Measurements from ENCODE around the gene SFSWAP. TPM values are rescaled to one million over a fixed set of nuclear protein-coding genes. Genes with fewer than 3 reads are reported as not detected.

Gene SFSWAP
- total and polyA plus RNA-seq, 2 experiments from 2014 or later: 21.4 to 25.1 TPM

- Histone ChIP-seq H4K20me1 (ENCODE audit: insufficient read depth, poor library complexity, severe bottlenecking) (no peaks in the 10 kb centered on the region), H3K4me3 (no peak overlapping the region), H3K79me2 (no peaks in the 10 kb centered on the region), H3K27ac (no peak overlapping the region), H3K4me1 (ENCODE audit: insufficient read depth) (no peaks in the 10 kb centered on the region), H3K9me2 (replicated peaks; ENCODE audit: insufficient read depth) (no peaks in the 10 kb centered on the region), H3K4me2 (no peak overlapping the region), H2AFZ (no peak overlapping the region), H3K27me3 (no peaks in the 10 kb centered on the region), H3K36me3 (replicated peaks; ENCODE audit: insufficient read depth, low read depth) (no peaks in the 10 kb centered on the region), H3K9me3 (ENCODE audit: low read depth) (no peaks in the 10 kb centered on the region)
- DNase-seq (ENCODE audit: low spot score): no peak
- TF ChIP-seq CTCF (IDR thresholded peaks at IDR 0.05; ENCODE audit: poor library complexity) (no peak), EZH2 (IDR thresholded peaks at IDR 0.05; ENCODE audit: borderline replicate concordance) (no peak), EZH2phosphoT487 (IDR thresholded peaks at IDR 0.05; ENCODE audit: low read depth, severe bottlenecking, unreplicated experiment) (no peak)
- over 99% methylated on average over 21 of the region's 21 CpGs for WGBS (ENCODE audit: low lambda C conversion rate, missing lambda C conversion rate)
Observed at GRCh38 chr12:131732996-131733615, 22.2 kb downstream of the SFSWAP start.

DNA sequence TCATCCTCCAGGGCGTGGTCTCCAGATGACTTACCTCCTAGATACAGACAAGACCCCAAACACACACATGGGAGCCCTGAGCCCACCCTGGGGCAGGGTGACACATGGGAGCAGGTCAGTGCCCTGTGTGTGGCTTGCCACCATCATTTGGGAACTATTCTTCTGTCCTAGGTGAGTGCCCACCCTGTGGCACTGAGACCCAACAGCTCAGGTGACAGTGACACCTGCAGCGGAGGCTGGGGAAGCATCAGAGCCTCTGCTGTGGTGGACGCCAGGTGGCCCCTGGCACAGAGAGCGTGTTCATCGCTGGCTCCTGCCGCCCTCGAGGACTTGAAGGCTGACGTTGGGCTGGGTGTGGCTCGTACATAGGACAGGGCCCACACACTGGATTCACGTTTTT is 23.0 kb downstream of the SFSWAP start:
- Histone ChIP-seq H3K79me2 (no peaks in the 10 kb centered on the region), H3K4me3 (no peak overlapping the region), H2AFZ (no peak overlapping the region), H3K4me2 (no peak overlapping the region), H4K20me1 (ENCODE audit: insufficient read depth, poor library complexity, severe bottlenecking) (no peaks in the 10 kb centered on the region), H3K27ac (no peak overlapping the region), H3K27me3 (no peaks in the 10 kb centered on the region), H3K9me2 (replicated peaks; ENCODE audit: insufficient read depth) (no peaks in the 10 kb centered on the region), H3K9me3 (ENCODE audit: low read depth) (no peaks in the 10 kb centered on the region), H3K4me1 (ENCODE audit: insufficient read depth) (no peaks in the 10 kb centered on the region), H3K36me3 (replicated peaks; ENCODE audit: insufficient read depth, low read depth) (no peaks in the 10 kb centered on the region)
- no peak for DNase-seq (ENCODE audit: low spot score)
- TF ChIP-seq CTCF (IDR thresholded peaks at IDR 0.05; ENCODE audit: poor library complexity): no peak
- no peak for TF ChIP-seq EZH2 (IDR thresholded peaks at IDR 0.05; ENCODE audit: borderline replicate concordance)
- no peak for TF ChIP-seq EZH2phosphoT487 (IDR thresholded peaks at IDR 0.05; ENCODE audit: low read depth, severe bottlenecking, unreplicated experiment)
- WGBS (ENCODE audit: low lambda C conversion rate, missing lambda C conversion rate): 96% methylated on average over 10 of the region's 10 CpGs

DNA sequence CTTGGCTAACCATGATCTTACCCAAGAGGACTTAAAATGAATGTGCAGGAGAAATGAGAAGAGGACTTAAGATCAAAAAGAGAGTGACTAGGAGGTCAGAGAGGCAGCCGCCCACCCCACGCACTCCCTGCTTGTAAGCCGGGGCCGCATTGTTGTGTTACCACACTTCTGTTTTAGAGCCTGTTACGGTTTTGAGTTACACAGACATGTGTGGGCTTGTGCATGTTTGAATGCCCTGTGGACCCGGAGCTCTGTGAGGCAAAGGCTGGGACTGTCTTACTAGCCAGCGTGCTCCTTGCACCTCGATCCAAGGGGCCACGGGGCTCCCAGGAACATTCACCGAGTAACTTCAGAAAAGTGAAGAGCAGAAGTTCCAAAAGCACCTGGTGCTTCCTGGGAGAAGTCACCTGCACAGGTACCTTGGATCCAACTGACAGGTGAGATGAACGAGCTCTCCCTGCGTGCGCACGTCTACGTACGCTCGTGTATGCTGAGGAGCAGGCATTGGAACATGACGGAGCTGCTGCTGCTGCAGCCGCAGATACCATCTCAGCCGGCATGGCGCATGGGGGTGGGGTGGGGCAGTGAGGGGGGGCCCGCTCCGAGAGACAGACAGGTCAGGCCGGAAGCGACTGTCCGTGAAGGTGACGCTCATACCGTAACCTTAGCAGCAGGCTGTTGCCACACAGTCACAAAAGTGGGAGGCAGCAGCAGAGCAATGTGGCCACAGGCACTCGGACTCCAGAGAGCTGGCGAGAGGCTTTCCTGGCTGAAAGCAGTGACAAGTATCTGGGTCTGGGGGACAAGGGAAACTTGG is 23.7 kb downstream of the SFSWAP start:
- H4K20me1 ChIP-seq (ENCODE audit: insufficient read depth, poor library complexity, severe bottlenecking): no peaks in the 10 kb centered on the region
- H3K4me2 ChIP-seq: no peak overlapping the region
- no peaks in the 10 kb centered on the region for H3K9me3 ChIP-seq (ENCODE audit: low read depth)
- no peak overlapping the region for H3K4me3 ChIP-seq
- H3K9me2 ChIP-seq (replicated peaks; ENCODE audit: insufficient read depth): no peaks in the 10 kb centered on the region
- TF ChIP-seq EZH2phosphoT487 (IDR thresholded peaks at IDR 0.05; ENCODE audit: low read depth, severe bottlenecking, unreplicated experiment) (no peak), EZH2 (IDR thresholded peaks at IDR 0.05; ENCODE audit: borderline replicate concordance) (no peak), CTCF (IDR thresholded peaks at IDR 0.05; ENCODE audit: poor library complexity) (no peak)
- no peak overlapping the region for H3K27ac ChIP-seq
- no peak for DNase-seq (ENCODE audit: low spot score)
- H2AFZ ChIP-seq: no peak overlapping the region
- over 99% methylated on average over 28 of the region's 30 CpGs for WGBS (ENCODE audit: low lambda C conversion rate, missing lambda C conversion rate)
- no peaks in the 10 kb centered on the region for H3K79me2 ChIP-seq
- H3K36me3 ChIP-seq (replicated peaks; ENCODE audit: insufficient read depth, low read depth): no peaks in the 10 kb centered on the region
- no peaks in the 10 kb centered on the region for H3K27me3 ChIP-seq
- no peaks in the 10 kb centered on the region for H3K4me1 ChIP-seq (ENCODE audit: insufficient read depth)

Measured in hepatocyte (in vitro differentiated cells).